ENCODE results near the gene WASF3.

Gene WASF3

GRCh38 chr13:26560456-26560855 is 3.0 kb downstream of the WASF3 start:
- H3K27ac ChIP-seq, result no peak overlapping the region
- TF ChIP-seq ZFX (IDR thresholded peaks at IDR 0.05), result no peak
- no peak for TF ChIP-seq CTCF (conservative IDR thresholded peaks at IDR 0.05)

- no peak overlapping the region for H3K27ac ChIP-seq
Observed at GRCh38 chr13:26561067-26561466, 3.6 kb downstream of the WASF3 start.

GRCh38 chr13:26561651-26562511 is 4.4 kb downstream of the WASF3 start:
- H3K27ac ChIP-seq, result no peak overlapping the region
- TF ChIP-seq CTCF (conservative IDR thresholded peaks at IDR 0.05) (no peak), ZFX (IDR thresholded peaks at IDR 0.05) (no peak)

More at GRCh38 chr13:26561067-26561466, 3.6 kb downstream of the WASF3 start:
- TF ChIP-seq CTCF (conservative IDR thresholded peaks at IDR 0.05) (no peak), ZFX (IDR thresholded peaks at IDR 0.05) (no peak)

GRCh38 chr13:26562512-26562890 is 5.0 kb downstream of the WASF3 start:
- no peak for TF ChIP-seq ZFX (IDR thresholded peaks at IDR 0.05)
- no peak for TF ChIP-seq CTCF (conservative IDR thresholded peaks at IDR 0.05)
- no peak overlapping the region for H3K27ac ChIP-seq

GRCh38 chr13:26563713-26564112 is 6.2 kb downstream of the WASF3 start:
- TF ChIP-seq CTCF (conservative IDR thresholded peaks at IDR 0.05) (no peak), ZFX (IDR thresholded peaks at IDR 0.05) (no peak)
- no peak overlapping the region for H3K27ac ChIP-seq

GRCh38 chr13:26568132-26568815 is 10.8 kb downstream of the WASF3 start:
- H3K27ac ChIP-seq, result no peak overlapping the region
- TF ChIP-seq CTCF (conservative IDR thresholded peaks at IDR 0.05) (no peak), ZFX (IDR thresholded peaks at IDR 0.05) (no peak)

GRCh38 chr13:26571518-26571917 is 14.0 kb downstream of the WASF3 start:
- TF ChIP-seq CTCF (conservative IDR thresholded peaks at IDR 0.05), result no peak
- no peak for TF ChIP-seq ZFX (IDR thresholded peaks at IDR 0.05)
- H3K27ac ChIP-seq, result no peak overlapping the region
